ENCODE measurements around the gene TUBA1C. TPM values are rescaled to one million over a fixed set of nuclear protein-coding genes. Genes with fewer than 3 reads are reported as not detected.

The TUBA1C gene
- total RNA-seq, 1 experiment from 2014 or later, result 660 TPM

GRCh38 chr12:49284672-49285071 lies 19.8 kb downstream of the TUBA1C start:
- peaks cover 31% of the 10 kb centered on the region for H3K27me3 Mint-ChIP-seq (ENCODE audit: low read depth)
- DNase-seq, result no peak

More at GRCh38 chr12:49284672-49285071, 19.8 kb downstream of the TUBA1C start:
- Histone ChIP-seq H3T11ph (ENCODE audit: low read length) (no peak overlapping the region), H3K18ac (ENCODE audit: insufficient read length, low read depth, low read length) (no peak overlapping the region), H4K20me1 (ENCODE audit: control insufficient read depth, insufficient read depth, insufficient read length) (no peaks in the 10 kb centered on the region), H3K27ac (ENCODE audit: insufficient read length, low read depth, low read length) (no peak overlapping the region), H3K9me3 (ENCODE audit: control insufficient read depth, low read depth, low read length) (no peaks in the 10 kb centered on the region), H3K4ac (ENCODE audit: low read depth, low read length) (no peak overlapping the region), H2BK120ac (ENCODE audit: low read depth, low read length, poor library complexity, severe bottlenecking) (no peak overlapping the region), H4K91ac (ENCODE audit: insufficient read length, low read depth, low read length) (no peak overlapping the region), H2BK15ac (ENCODE audit: low read depth, low read length) (no peak overlapping the region), H4K5ac (ENCODE audit: insufficient read length, low read depth, low read length) (no peak overlapping the region), H3K79me2 (ENCODE audit: insufficient read depth, low read length) (no peaks in the 10 kb centered on the region), H2BK5ac (ENCODE audit: insufficient read length, low read length) (no peak overlapping the region), H2AFZ (ENCODE audit: low read length) (no peak overlapping the region), H3K23ac (ENCODE audit: insufficient read length, low read depth, low read length) (no peak overlapping the region), H3K4me2 (ENCODE audit: insufficient read depth, insufficient read length, low read length) (no peak overlapping the region), H3K56ac (ENCODE audit: insufficient read length, low read depth, low read length) (no peak overlapping the region), H3K27me3 (ENCODE audit: insufficient read depth, low read length) (no peaks in the 10 kb centered on the region), H2BK20ac (ENCODE audit: low read depth, low read length, poor library complexity, severe bottlenecking) (no peak overlapping the region), H2BK12ac (ENCODE audit: insufficient read length, low read depth, low read length) (no peak overlapping the region), H3K79me1 (ENCODE audit: insufficient read depth, low read depth, low read length, poor library complexity, severe bottlenecking) (no peaks in the 10 kb centered on the region), H2AK5ac (ENCODE audit: insufficient read length, low read length) (no peak overlapping the region), H3K14ac (ENCODE audit: insufficient read depth, low read length) (no peak overlapping the region), H3K9ac (ENCODE audit: extremely low read depth, insufficient read length, low read length) (no peak overlapping the region), H3K23me2 (ENCODE audit: insufficient read length, low read depth, low read length, poor library complexity, severe bottlenecking) (no peaks in the 10 kb centered on the region), H3K4me1 (ENCODE audit: insufficient read depth, low read length) (no peaks in the 10 kb centered on the region; the same call in 1 of the 2 replicates), H4K8ac (replicated peaks; ENCODE audit: insufficient read length, low read depth, low read length) (no peak overlapping the region)
- no CpG with 5 or more reads among the region's 4 CpGs for WGBS (ENCODE audit: extremely low coverage, insufficient read length, low lambda C conversion rate)
- no peak overlapping the region for H3K27ac Mint-ChIP-seq
- no peaks in the 10 kb centered on the region for H3K36me3 Mint-ChIP-seq (ENCODE audit: insufficient read depth in 1 of 3, low read depth in 3 of 3)
- peaks cover 11 to 25% of the 10 kb centered on the region in 2 experiments for H3K4me1 Mint-ChIP-seq
- TF ChIP-seq, protein P1, sequence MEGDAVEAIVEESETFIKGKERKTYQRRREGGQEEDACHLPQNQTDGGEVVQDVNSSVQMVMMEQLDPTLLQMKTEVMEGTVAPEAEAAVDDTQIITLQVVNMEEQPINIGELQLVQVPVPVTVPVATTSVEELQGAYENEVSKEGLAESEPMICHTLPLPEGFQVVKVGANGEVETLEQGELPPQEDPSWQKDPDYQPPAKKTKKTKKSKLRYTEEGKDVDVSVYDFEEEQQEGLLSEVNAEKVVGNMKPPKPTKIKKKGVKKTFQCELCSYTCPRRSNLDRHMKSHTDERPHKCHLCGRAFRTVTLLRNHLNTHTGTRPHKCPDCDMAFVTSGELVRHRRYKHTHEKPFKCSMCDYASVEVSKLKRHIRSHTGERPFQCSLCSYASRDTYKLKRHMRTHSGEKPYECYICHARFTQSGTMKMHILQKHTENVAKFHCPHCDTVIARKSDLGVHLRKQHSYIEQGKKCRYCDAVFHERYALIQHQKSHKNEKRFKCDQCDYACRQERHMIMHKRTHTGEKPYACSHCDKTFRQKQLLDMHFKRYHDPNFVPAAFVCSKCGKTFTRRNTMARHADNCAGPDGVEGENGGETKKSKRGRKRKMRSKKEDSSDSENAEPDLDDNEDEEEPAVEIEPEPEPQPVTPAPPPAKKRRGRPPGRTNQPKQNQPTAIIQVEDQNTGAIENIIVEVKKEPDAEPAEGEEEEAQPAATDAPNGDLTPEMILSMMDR (conservative IDR thresholded peaks at IDR 0.05), result no peak
- H3K9me3 Mint-ChIP-seq, result no peaks in the 10 kb centered on the region
- no peak overlapping the region for H3K4me3 Mint-ChIP-seq

Data from H9 (cell line).